ENCODE measurements around the gene PRKCE. TPM values are rescaled to one million over a fixed set of nuclear protein-coding genes. Genes with fewer than 3 reads are reported as not detected.
"Not testable (repeated sequence)": the region's sequence is repeated elsewhere in the genome, so short reads cannot be mapped to it uniquely, and the experiment has no call there.

PRKCE gene
- total RNA-seq, 2 donors from 2014 or later, result 10.4 to 13.8 TPM

GRCh38 chr2:45678791-45679348, 27.4 kb downstream of the PRKCE start:
- no peaks in the 10 kb centered on the region for H3K9me3 Mint-ChIP-seq
- no peak for DNase-seq (ENCODE audit: low spot score in 2 of 2)
- no peaks in the 10 kb centered on the region for H3K36me3 Mint-ChIP-seq
- no peak for ATAC-seq
- no peak overlapping the region for H3K27ac Mint-ChIP-seq

- ATAC-seq (no peak), DNase-seq (ENCODE audit: low spot score in 2 of 2) (no peak)
- H3K36me3 Mint-ChIP-seq, result no peaks in the 10 kb centered on the region
- no peaks in the 10 kb centered on the region for H3K9me3 Mint-ChIP-seq
- H3K27ac Mint-ChIP-seq, result no peak overlapping the region
Observed at GRCh38 chr2:45680351-45680967, 29.0 kb downstream of the PRKCE start.

GRCh38 chr2:45681675-45682074, 30.2 kb downstream of the PRKCE start:
- Mint-ChIP-seq H3K36me3 (no peaks in the 10 kb centered on the region), H3K9me3 (no peaks in the 10 kb centered on the region), H3K27ac (no peak overlapping the region)
- DNase-seq (ENCODE audit: low spot score in 2 of 2) (no peak), ATAC-seq (peak in 1 of 2 donors; percentile 26)

GRCh38 chr2:45683292-45683691, 31.8 kb downstream of the PRKCE start:
- Mint-ChIP-seq H3K9me3 (no peaks in the 10 kb centered on the region), H3K27ac (no peak overlapping the region), H3K36me3 (no peaks in the 10 kb centered on the region)
- DNase-seq (ENCODE audit: low spot score in 2 of 2), result no peak
- ATAC-seq, result no peak

GRCh38 chr2:45684756-45685155, 33.3 kb downstream of the PRKCE start:
- no peaks in the 10 kb centered on the region for H3K36me3 Mint-ChIP-seq
- no peaks in the 10 kb centered on the region for H3K9me3 Mint-ChIP-seq
- ATAC-seq (no peak), DNase-seq (ENCODE audit: low spot score in 2 of 2) (no peak)
- H3K27ac Mint-ChIP-seq, result no peak overlapping the region

GRCh38 chr2:45685260-45685659, 33.8 kb downstream of the PRKCE start:
- Mint-ChIP-seq H3K9me3 (no peaks in the 10 kb centered on the region), H3K27ac (no peak overlapping the region), H3K36me3 (no peaks in the 10 kb centered on the region)
- ATAC-seq (no peak), DNase-seq (ENCODE audit: low spot score in 2 of 2) (no peak)

- H3K36me3 Mint-ChIP-seq, result no peaks in the 10 kb centered on the region
Observed at GRCh38 chr2:45687964-45688363, 36.5 kb downstream of the PRKCE start.

GRCh38 chr2:45688479-45689298, 37.2 kb downstream of the PRKCE start:
- no peaks in the 10 kb centered on the region for H3K36me3 Mint-ChIP-seq
- H3K27ac Mint-ChIP-seq, result no peak overlapping the region
- no peaks in the 10 kb centered on the region for H3K9me3 Mint-ChIP-seq
- ATAC-seq (no peak), DNase-seq (ENCODE audit: low spot score in 2 of 2) (no peak)

More at GRCh38 chr2:45687964-45688363, 36.5 kb downstream of the PRKCE start:
- H3K27ac Mint-ChIP-seq, result no peak overlapping the region
- no peaks in the 10 kb centered on the region for H3K9me3 Mint-ChIP-seq
- no peak for DNase-seq (ENCODE audit: low spot score in 2 of 2)
- ATAC-seq, result no peak

- H3K9me3 Mint-ChIP-seq, result no peaks in the 10 kb centered on the region
- DNase-seq (ENCODE audit: low spot score in 2 of 2) (no peak), ATAC-seq (no peak)
- no peaks in the 10 kb centered on the region for H3K36me3 Mint-ChIP-seq
- H3K27ac Mint-ChIP-seq, result no peak overlapping the region
Observed at GRCh38 chr2:45690231-45690630, 38.8 kb downstream of the PRKCE start.

- Mint-ChIP-seq H3K36me3 (no peaks in the 10 kb centered on the region), H3K9me3 (no peaks in the 10 kb centered on the region), H3K27ac (no peak overlapping the region)
- ATAC-seq (no peak), DNase-seq (ENCODE audit: low spot score in 2 of 2) (no peak)
Observed at GRCh38 chr2:45691171-45691999, 39.9 kb downstream of the PRKCE start.

GRCh38 chr2:45692566-45692965, 41.1 kb downstream of the PRKCE start:
- H3K36me3 Mint-ChIP-seq, result no peaks in the 10 kb centered on the region
- H3K9me3 Mint-ChIP-seq, result no peaks in the 10 kb centered on the region
- ATAC-seq (no peak), DNase-seq (ENCODE audit: low spot score in 2 of 2) (no peak)
- no peak overlapping the region for H3K27ac Mint-ChIP-seq

GRCh38 chr2:45695480-45696007, 44.1 kb downstream of the PRKCE start:
- not testable (repeated sequence) for H3K36me3 Mint-ChIP-seq; DNase-seq (ENCODE audit: low spot score in 2 of 2); H3K27ac Mint-ChIP-seq; ATAC-seq; H3K9me3 Mint-ChIP-seq

GRCh38 chr2:45696708-45697107, 45.2 kb downstream of the PRKCE start:
- Mint-ChIP-seq H3K36me3 (no peaks in the 10 kb centered on the region), H3K27ac (no peak overlapping the region), H3K9me3 (no peaks in the 10 kb centered on the region)
- ATAC-seq (no peak), DNase-seq (ENCODE audit: low spot score in 2 of 2) (no peak)

GRCh38 chr2:45697190-45697589, 45.7 kb downstream of the PRKCE start:
- no peak for ATAC-seq
- no peak overlapping the region for H3K27ac Mint-ChIP-seq
- H3K9me3 Mint-ChIP-seq, result no peaks in the 10 kb centered on the region
- H3K36me3 Mint-ChIP-seq, result no peaks in the 10 kb centered on the region
- DNase-seq (ENCODE audit: low spot score in 2 of 2), result no peak

- Mint-ChIP-seq H3K27ac (no peak overlapping the region), H3K9me3 (no peaks in the 10 kb centered on the region), H3K36me3 (no peaks in the 10 kb centered on the region)
- ATAC-seq (no peak), DNase-seq (ENCODE audit: low spot score in 2 of 2) (no peak)
Observed at GRCh38 chr2:45698554-45698953, 47.1 kb downstream of the PRKCE start.

- ATAC-seq, result peak; percentile 83 to 85
- H3K36me3 Mint-ChIP-seq, result no peaks in the 10 kb centered on the region
- DNase-seq (ENCODE audit: low spot score in 2 of 2), result no peak
- no peaks in the 10 kb centered on the region for H3K9me3 Mint-ChIP-seq
- H3K27ac Mint-ChIP-seq, result peak overlapping the region; percentile 52 to 75
Observed at GRCh38 chr2:45699032-45699658, 47.7 kb downstream of the PRKCE start.
